Neural cell (in vitro differentiated cells): Measurements from ENCODE around the gene PRKD1. TPM values are rescaled to one million over a fixed set of nuclear protein-coding genes. Genes with fewer than 3 reads are reported as not detected.

Source experiments
- H2AFZ ChIP-seq: fragments of 200-600, 300-800 bp; sonication (generic), shearing (Covaris generic); 2 replicates; pipeline ENCODE4 v1.6.0; 2014; ENCODE audit warnings: low read depth, mild to moderate bottlenecking, antibody characterized with exemption, low read length, moderate library complexity
- H3F3A ChIP-seq: fragments of 200-600 bp; shearing (Covaris generic); 2 replicates; pipeline ENCODE4 v1.6.1; 2016; ENCODE audit warnings: mild to moderate bottlenecking, moderate library complexity, mixed read lengths, antibody characterized with exemption, low read length; ENCODE audit not compliant: insufficient read depth, poor library complexity, severe bottlenecking
- H3K27ac ChIP-seq: fragments of 200-600, 300-800 bp; sonication (generic), shearing (Covaris generic); 2 replicates; pipeline ENCODE4 v1.5.1; 2014; ENCODE audit warnings: mild to moderate bottlenecking, low read length, moderate library complexity
- H3K27me3 ChIP-seq: fragments of 300-800, 200-600 bp; sonication (generic), shearing (Covaris generic); 2 replicates; pipeline ENCODE4 v1.6.0; 2014; ENCODE audit warnings: mild to moderate bottlenecking, low read depth, low read length, moderate library complexity; ENCODE audit not compliant: insufficient read depth
- H3K36me3 ChIP-seq: fragments of 300-800, 200-600 bp; sonication (generic), shearing (Covaris generic); 2 replicates; pipeline ENCODE4 v1.5.1; 2014; ENCODE audit warnings: mild to moderate bottlenecking, antibody characterized with exemption, low read length, moderate library complexity; ENCODE audit not compliant: insufficient read depth
- H3K4me2 ChIP-seq: fragments of 300-800, 200-600 bp; sonication (generic), shearing (Covaris generic); 2 replicates; pipeline ENCODE4 v1.6.0; 2014; ENCODE audit warnings: mild to moderate bottlenecking, low read length
- H3K4me3 ChIP-seq: fragments of 300-800, 200-600 bp; sonication (generic), shearing (Covaris generic); 2 replicates; pipeline ENCODE4 v1.5.1; 2014; ENCODE audit warnings: mild to moderate bottlenecking, low read length, moderate library complexity
- H3K79me2 ChIP-seq: fragments of 200-600 bp; shearing (Covaris generic); replicated peaks from 2 replicates; pipeline ENCODE4 v1.6.0; 2014; ENCODE audit warnings: mild to moderate bottlenecking, low read length, moderate library complexity; ENCODE audit not compliant: insufficient read depth
- H3K9ac ChIP-seq: fragments of 300-800, 200-600 bp; sonication (generic), shearing (Covaris generic); 2 replicates; pipeline ENCODE4 v1.6.1; 2016; ENCODE audit warnings: mild to moderate bottlenecking, low read length, mixed read lengths
- H3K9me2 ChIP-seq: fragments of 200-600 bp; shearing (Covaris generic); 2 replicates; pipeline ENCODE4 v1.6.1; 2016; ENCODE audit warnings: mild to moderate bottlenecking, low read length, mixed read lengths; ENCODE audit not compliant: insufficient read depth
- H3K9me3 ChIP-seq: fragments of 200-600, 300-800 bp; sonication (generic), shearing (Covaris generic); 2 replicates; pipeline ENCODE4 v1.6.1; 2016; ENCODE audit warnings: mild to moderate bottlenecking, mixed run types, low read length, moderate library complexity, mixed read lengths
- H4K20me1 ChIP-seq: fragments of 200-600 bp; shearing (Covaris generic); 2 replicates; pipeline ENCODE4 v1.6.1; 2016; ENCODE audit warnings: mild to moderate bottlenecking, mixed run types; ENCODE audit not compliant: insufficient read depth
- CTCF ChIP-seq: fragments of 450-650 bp; IDR thresholded peaks from 2 replicates; pipeline ENCODE4 v1.5.1; 2014; ENCODE audit warnings: antibody characterized with exemption, mild to moderate bottlenecking, moderate library complexity; ENCODE audit not compliant: poor library complexity, severe bottlenecking
- EZH2 ChIP-seq: fragments of 200-600, 300-800 bp; shearing (Covaris generic), sonication (generic); IDR thresholded peaks from 2 replicates; pipeline ENCODE4 v1.6.1; 2014; ENCODE audit warnings: antibody characterized with exemption, low read length, borderline replicate concordance, mild to moderate bottlenecking; ENCODE audit not compliant: insufficient read depth, poor library complexity, severe bottlenecking
- POLR2AphosphoS5 ChIP-seq: IDR thresholded peaks from 2 replicates; pipeline ENCODE4 v1.6.1; 2012
- REST ChIP-seq: IDR thresholded peaks from 2 replicates; pipeline ENCODE4 v1.6.1; 2012; ENCODE audit warnings: borderline replicate concordance
- SMC3 ChIP-seq: fragments of 450-650 bp; conservative IDR thresholded peaks from 2 replicates; pipeline ENCODE4 v1.6.1; 2014; ENCODE audit warnings: antibody characterized with exemption, mild to moderate bottlenecking, moderate library complexity; ENCODE audit not compliant: poor library complexity
- TAF1 ChIP-seq: IDR thresholded peaks from 2 replicates; pipeline ENCODE4 v1.6.1; 2012; ENCODE audit warnings: low read depth
- polyA plus RNA-seq: library from polyadenylated mRNA; depleted of rRNA; stranded (reverse); fragments of >200 nt; gene quantifications from 2 replicates; pipeline ENCODE4 v1.2.3, GENCODE V29; 2014

Gene PRKD1
- polyA plus RNA-seq, 1 donor from 2014 or later, result 9.6 TPM

- Histone ChIP-seq H3K27me3 (no peaks in the 10 kb centered on the region), H2AFZ (no peak overlapping the region), H3K36me3 (no peaks in the 10 kb centered on the region), H3F3A (no peaks in the 10 kb centered on the region), H3K4me3 (no peak overlapping the region), H3K79me2 (no peaks in the 10 kb centered on the region), H3K9ac (no peak overlapping the region), H3K9me3 (no peaks in the 10 kb centered on the region), H3K4me2 (no peak overlapping the region), H3K27ac (no peak overlapping the region), H4K20me1 (no peaks in the 10 kb centered on the region), H3K9me2 (no peaks in the 10 kb centered on the region)
- no peak for TF ChIP-seq TAF1
- TF ChIP-seq POLR2AphosphoS5, result no peak
- TF ChIP-seq EZH2, result no peak
- no peak for TF ChIP-seq SMC3
These were observed 202.7 kb downstream of the PRKD1 start for GRCh38 chr14:29724991-29725390.

GRCh38 chr14:29722831-29723230 lies 204.8 kb downstream of the PRKD1 start:
- no peak overlapping the region for H3K4me2 ChIP-seq
- H3K4me3 ChIP-seq, result no peak overlapping the region
- no peaks in the 10 kb centered on the region for H3K9me3 ChIP-seq
- TF ChIP-seq POLR2AphosphoS5, result no peak
- no peak overlapping the region for H3K27ac ChIP-seq
- H2AFZ ChIP-seq, result no peak overlapping the region
- no peaks in the 10 kb centered on the region for H3K9me2 ChIP-seq
- H3K9ac ChIP-seq, result no peak overlapping the region
- H3K79me2 ChIP-seq, result no peaks in the 10 kb centered on the region
- no peaks in the 10 kb centered on the region for H3K36me3 ChIP-seq
- H3K27me3 ChIP-seq, result no peaks in the 10 kb centered on the region
- H3F3A ChIP-seq, result no peaks in the 10 kb centered on the region
- no peaks in the 10 kb centered on the region for H4K20me1 ChIP-seq

- H3K4me2 ChIP-seq, result no peak overlapping the region
- no peaks in the 10 kb centered on the region for H3K36me3 ChIP-seq
- no peaks in the 10 kb centered on the region for H3K27me3 ChIP-seq
- no peaks in the 10 kb centered on the region for H3K79me2 ChIP-seq
- H3K9me3 ChIP-seq, result no peaks in the 10 kb centered on the region
- no peaks in the 10 kb centered on the region for H3K9me2 ChIP-seq
- H3K9ac ChIP-seq, result no peak overlapping the region
- no peak overlapping the region for H3K4me3 ChIP-seq
- H3K27ac ChIP-seq, result no peak overlapping the region
- no peaks in the 10 kb centered on the region for H4K20me1 ChIP-seq
- H2AFZ ChIP-seq, result no peak overlapping the region
- no peaks in the 10 kb centered on the region for H3F3A ChIP-seq
- TF ChIP-seq SMC3 (no peak), REST (no peak), POLR2AphosphoS5 (no peak), CTCF (no peak), EZH2 (no peak)
These were observed 206.1 kb downstream of the PRKD1 start for GRCh38 chr14:29721586-29721985.
